MG63 (cell line): ENCODE measurements around the gene ALG5. TPM values are rescaled to one million over a fixed set of nuclear protein-coding genes. Genes with fewer than 3 reads are reported as not detected.

Experiments
- DNase-seq: peaks from one replicate; pipeline ENCODE4 v3.0.0-alpha.2; 2020
- H3K27me3 ChIP-seq: fragments of 250-450 bp; sonication (Bioruptor Pico); 2 replicates; pipeline ENCODE4 v1.5.1; 2020; ENCODE audit warnings: mild to moderate bottlenecking, moderate library complexity
- H3K36me3 ChIP-seq: fragments of 250-450 bp; sonication (Bioruptor Pico); 2 replicates; pipeline ENCODE4 v1.5.1; 2020; ENCODE audit warnings: mild to moderate bottlenecking, moderate library complexity
- H3K4me3 ChIP-seq: fragments of 250-450 bp; sonication (Bioruptor Pico); 2 replicates; pipeline ENCODE4 v1.5.1; 2020; ENCODE audit warnings: mild to moderate bottlenecking, moderate library complexity
- H3K9me3 ChIP-seq: fragments of 250-450 bp; sonication (Bioruptor Pico); 2 replicates; pipeline ENCODE4 v1.5.1; 2020; ENCODE audit warnings: mild to moderate bottlenecking, moderate library complexity
- total RNA-seq: library from RNA; depleted of rRNA; stranded (reverse); fragments of >200 nt; shearing (Covaris generic); gene quantifications from 2 replicates; pipeline ENCODE4 v1.2.3, GENCODE V29; 2014; ENCODE audit warnings: low replicate concordance; rRNA removed

The ALG5 gene
- total RNA-seq: 3.3 and 3.6 TPM in 2 replicates

DNA sequence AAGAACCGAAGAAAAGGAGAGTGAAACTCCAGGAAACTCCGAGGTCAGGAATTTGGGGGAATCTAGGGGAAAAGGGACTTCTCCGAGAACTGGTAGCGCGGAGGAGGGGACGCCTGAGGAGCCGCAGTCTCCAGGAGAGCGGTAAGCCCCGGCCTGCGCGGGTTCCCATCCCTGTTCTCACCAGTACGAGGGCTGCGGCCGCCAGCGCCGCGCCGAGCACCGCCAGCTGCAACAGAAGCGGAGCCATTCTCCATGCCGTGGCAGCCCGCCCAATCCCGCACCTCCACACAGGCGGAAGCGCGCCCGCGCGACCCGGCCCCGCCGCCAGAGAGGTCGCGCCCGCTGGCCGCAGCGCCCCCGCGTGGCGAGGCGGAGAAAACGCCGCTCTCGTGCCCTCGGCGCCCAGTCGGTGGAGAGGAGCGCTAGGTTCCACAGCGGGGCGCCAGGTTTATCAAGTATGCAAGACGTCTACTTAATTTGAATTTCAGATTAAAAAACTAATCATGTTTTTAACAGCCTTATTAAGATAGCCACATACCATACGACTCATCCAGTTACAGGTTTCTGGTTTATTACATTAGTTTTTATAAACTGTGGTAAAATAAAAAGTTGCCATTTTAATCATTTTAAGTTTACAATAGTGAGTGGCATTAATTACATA is at the start of gene ALG5:
TSS of gene ALG5 (minus strand) at position 287 of the 661 bp plus-strand sequence. CDS start at position 247, 40 bp downstream.
- H3K9me3 ChIP-seq: no peaks in the 10 kb centered on the region
- H3K36me3 ChIP-seq: peaks cover 31% of the 10 kb centered on the region
- peak; percentile 90 for DNase-seq
- H3K27me3 ChIP-seq: no peaks in the 10 kb centered on the region
- H3K4me3 ChIP-seq: peak within 1 kb of the TSS; percentile 74

DNA sequence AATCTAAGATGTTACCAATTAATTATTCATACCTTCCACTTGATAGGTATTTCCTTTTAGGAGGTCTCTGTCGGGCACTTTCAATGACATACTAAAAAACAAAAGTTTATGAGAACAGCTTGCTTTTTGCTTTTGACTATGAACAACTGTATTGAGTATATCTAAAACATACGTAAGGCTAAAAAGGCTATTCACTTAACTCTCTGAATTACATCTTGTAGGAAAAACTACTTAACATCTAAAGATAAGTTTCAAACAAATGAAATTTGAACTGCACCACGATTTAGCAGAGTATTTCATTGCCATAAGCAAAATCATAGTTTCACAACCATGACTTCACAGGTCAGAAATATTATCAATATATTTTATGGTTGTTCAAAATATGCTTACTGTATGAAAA is 48.7 kb upstream of the ALG5 start:
- no peak overlapping the region for H3K4me3 ChIP-seq
- peaks cover 66% of the 10 kb centered on the region for H3K36me3 ChIP-seq
- DNase-seq: no peak
- no peaks in the 10 kb centered on the region for H3K27me3 ChIP-seq
- no peaks in the 10 kb centered on the region for H3K9me3 ChIP-seq

GRCh38 chr13:37047032-37047431 is 47.9 kb upstream of the ALG5 start:
- DNase-seq: no peak
- H3K4me3 ChIP-seq: no peak overlapping the region
- peaks cover 68% of the 10 kb centered on the region for H3K36me3 ChIP-seq
- no peaks in the 10 kb centered on the region for H3K9me3 ChIP-seq
- H3K27me3 ChIP-seq: no peaks in the 10 kb centered on the region

DNA sequence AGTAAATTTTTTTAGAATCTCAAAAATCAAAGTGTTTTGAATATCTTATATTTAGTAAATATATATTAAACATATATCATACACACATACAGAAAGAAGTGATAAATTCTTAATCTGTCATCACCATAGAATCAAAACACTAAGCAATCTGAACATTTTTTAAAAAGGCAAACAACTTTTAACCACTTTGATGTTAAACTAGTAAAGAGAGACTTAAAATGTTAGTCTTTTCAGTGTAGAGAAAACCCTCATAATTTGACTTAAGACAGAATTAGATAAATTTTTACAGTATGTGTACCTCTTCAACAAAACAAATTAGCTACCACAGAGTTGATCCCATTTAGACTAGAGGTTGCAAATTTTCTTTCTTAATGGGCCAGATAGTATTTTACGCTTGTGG is 46.9 kb upstream of the ALG5 start:
- H3K36me3 ChIP-seq: peaks cover 73% of the 10 kb centered on the region
- no peak for DNase-seq

GRCh38 chr13:37040789-37041188 is 41.6 kb upstream of the ALG5 start:
- DNase-seq: no peak
- H3K27me3 ChIP-seq: no peaks in the 10 kb centered on the region
- peaks cover 87% of the 10 kb centered on the region for H3K36me3 ChIP-seq
- H3K4me3 ChIP-seq: no peak overlapping the region
- H3K9me3 ChIP-seq: peaks cover 2% of the 10 kb centered on the region; the same call in 1 of the 2 replicates

More for the DNA sequence above, 46.9 kb upstream of the ALG5 start:
- Histone ChIP-seq H3K4me3 (no peak overlapping the region), H3K27me3 (no peaks in the 10 kb centered on the region), H3K9me3 (no peaks in the 10 kb centered on the region)

DNA sequence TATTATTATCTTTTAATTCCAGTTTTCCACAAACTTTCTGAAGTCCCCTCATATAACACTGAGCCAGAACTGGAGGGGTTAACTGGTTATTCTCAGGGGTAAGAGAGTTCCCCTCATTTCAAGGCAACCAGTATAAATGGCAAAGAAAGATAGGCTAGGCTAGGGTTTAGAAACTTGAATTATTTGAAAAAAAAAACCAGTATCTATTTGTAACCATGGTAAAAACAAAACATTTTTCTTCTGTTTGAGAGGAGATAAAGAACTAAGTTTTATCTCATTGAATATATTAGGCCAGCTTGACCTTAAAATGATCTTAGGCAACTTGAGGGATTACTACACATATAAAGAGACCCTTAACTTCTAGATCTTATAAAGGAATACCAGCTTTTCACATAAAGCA is 40.8 kb upstream of the ALG5 start:
- H3K36me3 ChIP-seq: peaks cover 91% of the 10 kb centered on the region

DNA sequence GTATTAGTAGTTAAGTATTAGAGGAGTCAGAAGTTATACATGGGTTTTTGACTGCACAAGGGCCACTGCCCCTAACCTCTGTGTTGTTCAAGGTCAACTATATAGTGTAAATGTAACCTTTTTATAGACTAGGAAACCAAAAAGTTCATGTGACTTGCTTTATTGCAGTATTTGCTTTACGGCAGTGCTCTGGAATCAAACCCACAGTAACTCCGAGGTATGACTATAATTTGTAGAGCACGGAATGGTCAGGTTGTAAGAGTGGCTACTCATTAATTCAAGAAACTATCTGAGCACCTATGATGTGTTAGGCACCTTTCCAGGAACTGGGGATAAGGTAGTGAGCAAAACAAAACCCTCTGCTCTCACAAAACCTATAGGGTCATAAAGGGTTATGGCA is 38.1 kb upstream of the ALG5 start:
- no peak for DNase-seq
- peaks cover 87% of the 10 kb centered on the region for H3K36me3 ChIP-seq
- peaks cover 10% of the 10 kb centered on the region; the same call in 1 of the 2 replicates for H3K9me3 ChIP-seq
- no peaks in the 10 kb centered on the region for H3K27me3 ChIP-seq
- no peak overlapping the region for H3K4me3 ChIP-seq

More for the DNA sequence above, 40.8 kb upstream of the ALG5 start:
- Histone ChIP-seq H3K4me3 (no peak overlapping the region), H3K27me3 (no peaks in the 10 kb centered on the region), H3K9me3 (peaks cover 7% of the 10 kb centered on the region; the same call in 1 of the 2 replicates)
- DNase-seq: no peak

DNA sequence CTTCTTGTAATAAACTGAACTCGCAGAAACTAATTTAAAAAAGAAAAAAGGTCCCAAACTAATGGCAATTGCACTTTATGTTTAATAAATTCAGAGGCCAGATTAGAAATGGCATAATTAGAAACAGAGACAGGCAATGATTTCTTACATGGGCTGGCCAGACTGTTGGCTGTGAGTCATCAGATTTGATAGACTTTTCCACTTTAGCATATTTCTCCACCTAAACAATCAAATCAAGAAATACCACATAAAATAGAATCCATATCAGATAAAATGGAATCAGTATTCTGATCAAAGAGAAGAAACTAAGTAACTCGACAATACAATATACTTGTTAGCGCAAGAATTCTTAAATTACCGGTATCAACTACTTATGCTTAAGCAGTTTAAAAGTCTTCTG is 30.5 kb upstream of the ALG5 start:
- Histone ChIP-seq H3K4me3 (no peak overlapping the region), H3K36me3 (peaks cover 71% of the 10 kb centered on the region), H3K27me3 (no peaks in the 10 kb centered on the region), H3K9me3 (no peaks in the 10 kb centered on the region)
- DNase-seq: no peak

- Histone ChIP-seq H3K27me3 (no peaks in the 10 kb centered on the region), H3K9me3 (no peaks in the 10 kb centered on the region), H3K36me3 (peaks cover 72% of the 10 kb centered on the region), H3K4me3 (no peak overlapping the region)
- DNase-seq: no peak
These were observed 28.5 kb upstream of the ALG5 start for GRCh38 chr13:37027639-37028038.

GRCh38 chr13:37026771-37027170 is 27.6 kb upstream of the ALG5 start:
- no peak for DNase-seq
- Histone ChIP-seq H3K9me3 (no peaks in the 10 kb centered on the region), H3K36me3 (peaks cover 73% of the 10 kb centered on the region), H3K27me3 (no peaks in the 10 kb centered on the region), H3K4me3 (no peak overlapping the region)

DNA sequence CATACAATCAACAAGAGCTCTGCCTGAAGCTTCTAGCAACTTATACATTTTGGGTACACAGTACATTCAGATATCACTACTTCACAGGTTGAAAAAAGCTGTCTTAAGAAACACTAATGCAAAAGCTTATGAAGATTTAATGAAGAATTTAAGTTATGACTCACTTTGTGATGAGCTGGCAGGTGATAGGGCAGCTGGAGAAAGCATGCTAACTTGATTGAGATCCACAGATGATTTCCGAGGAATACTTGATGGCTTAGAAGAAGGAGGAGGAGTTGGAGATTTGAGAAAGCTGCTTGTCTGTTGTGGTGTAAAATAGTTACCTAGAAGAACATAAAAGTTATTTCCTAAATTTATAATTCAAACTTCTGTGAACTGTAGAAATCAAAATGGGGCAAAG is 24.7 kb upstream of the ALG5 start:
- Histone ChIP-seq H3K36me3 (peaks cover 74% of the 10 kb centered on the region), H3K9me3 (no peaks in the 10 kb centered on the region), H3K27me3 (no peaks in the 10 kb centered on the region), H3K4me3 (no peak overlapping the region)
- DNase-seq: no peak

GRCh38 chr13:37014609-37015008 is 15.5 kb upstream of the ALG5 start:
- Histone ChIP-seq H3K27me3 (no peaks in the 10 kb centered on the region), H3K9me3 (no peaks in the 10 kb centered on the region), H3K4me3 (no peak overlapping the region), H3K36me3 (peaks cover 64% of the 10 kb centered on the region)
- no peak for DNase-seq

- Histone ChIP-seq H3K36me3 (peaks cover 77% of the 10 kb centered on the region), H3K4me3 (no peak overlapping the region), H3K9me3 (no peaks in the 10 kb centered on the region)
These were observed 12.6 kb upstream of the ALG5 start for GRCh38 chr13:37011788-37012187.

DNA sequence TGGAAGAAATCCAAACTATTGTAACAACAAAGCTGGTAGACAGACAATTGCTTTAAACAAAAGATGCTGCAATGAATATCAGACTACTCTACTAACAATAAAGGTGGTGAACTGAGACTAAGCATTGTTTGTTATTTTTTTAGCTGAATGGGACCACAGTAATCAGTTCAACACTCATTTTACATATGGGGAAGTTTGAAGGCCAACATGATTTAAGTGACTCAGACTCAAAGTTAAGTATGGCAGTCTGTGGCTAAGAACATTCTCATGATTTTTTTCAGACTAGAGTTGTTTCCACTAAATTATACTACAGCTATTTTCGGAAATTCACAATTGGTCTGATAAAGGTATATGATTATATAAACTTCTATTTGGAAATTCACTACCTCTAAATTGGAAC is 11.9 kb upstream of the ALG5 start:
- H3K9me3 ChIP-seq: no peaks in the 10 kb centered on the region
- peaks cover 80% of the 10 kb centered on the region for H3K36me3 ChIP-seq
- DNase-seq: no peak
- H3K27me3 ChIP-seq: no peaks in the 10 kb centered on the region
- H3K4me3 ChIP-seq: no peak overlapping the region

More at GRCh38 chr13:37011788-37012187, 12.6 kb upstream of the ALG5 start:
- no peaks in the 10 kb centered on the region for H3K27me3 ChIP-seq
- DNase-seq: no peak

DNA sequence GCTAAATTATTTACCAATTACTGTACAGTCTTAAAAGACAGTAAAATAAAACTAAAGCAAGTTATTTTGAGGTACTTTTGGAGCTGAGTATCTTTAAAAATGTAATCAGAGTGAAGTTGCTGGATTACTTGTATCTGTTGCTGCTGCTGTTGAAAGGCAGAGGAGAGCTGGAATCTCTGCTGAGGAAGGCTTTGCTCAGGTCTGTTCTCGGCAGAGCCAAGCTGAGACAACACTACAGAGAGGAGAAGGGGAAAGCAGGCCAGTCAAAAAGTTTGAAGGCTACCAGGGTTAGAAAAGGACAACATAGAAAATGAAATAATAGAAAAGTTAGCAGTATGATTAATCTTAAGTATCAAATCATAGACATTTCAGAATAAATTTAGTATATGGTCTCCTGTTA is 11.3 kb upstream of the ALG5 start:
- Histone ChIP-seq H3K27me3 (no peaks in the 10 kb centered on the region), H3K9me3 (no peaks in the 10 kb centered on the region), H3K36me3 (peaks cover 77% of the 10 kb centered on the region), H3K4me3 (no peak overlapping the region)
- DNase-seq: no peak

- Histone ChIP-seq H3K27me3 (no peaks in the 10 kb centered on the region), H3K4me3 (no peak overlapping the region), H3K36me3 (peaks cover 82% of the 10 kb centered on the region), H3K9me3 (no peaks in the 10 kb centered on the region)
- no peak for DNase-seq
These were observed 10.6 kb upstream of the ALG5 start for GRCh38 chr13:37009692-37010091.

DNA sequence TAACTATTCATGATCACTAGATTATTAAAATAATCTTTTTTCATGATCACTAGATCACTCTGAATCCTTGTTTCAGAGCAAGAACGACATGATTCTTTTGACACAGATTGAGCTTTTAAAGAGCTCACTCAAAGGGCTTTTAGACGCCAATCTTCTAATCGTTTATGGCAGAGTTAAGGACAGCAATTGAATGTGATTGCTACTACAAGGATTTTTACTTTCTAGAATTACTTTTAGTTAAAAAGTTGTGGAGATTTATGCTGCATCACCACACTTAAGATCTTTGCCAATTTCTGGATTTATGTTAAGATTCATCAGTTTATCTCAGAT is 2.7 kb upstream of the ALG5 start:
- peaks cover 43% of the 10 kb centered on the region for H3K36me3 ChIP-seq
- DNase-seq: no peak
- H3K27me3 ChIP-seq: no peaks in the 10 kb centered on the region
- no peaks in the 10 kb centered on the region for H3K9me3 ChIP-seq
- peak overlapping the region; percentile 74 for H3K4me3 ChIP-seq

GRCh38 chr13:36998624-36999041 is 507 bp downstream of the ALG5 start:
- peak overlapping the region; percentile 74 for H3K4me3 ChIP-seq
- H3K9me3 ChIP-seq: no peaks in the 10 kb centered on the region
- H3K27me3 ChIP-seq: no peaks in the 10 kb centered on the region
- no peak for DNase-seq
- peaks cover 34% of the 10 kb centered on the region for H3K36me3 ChIP-seq
